HG03342 (cell line): ENCODE results near the gene SPATA21.

Experiments
- ATAC-seq: cut with Tn5 transposase; IDR thresholded peaks from one replicate; pipeline ENCODE4 v1.9.1; 2021; ENCODE audit warnings: mild to moderate bottlenecking, moderate library complexity; ENCODE audit not compliant: unreplicated experiment

SPATA21 gene

DNA sequence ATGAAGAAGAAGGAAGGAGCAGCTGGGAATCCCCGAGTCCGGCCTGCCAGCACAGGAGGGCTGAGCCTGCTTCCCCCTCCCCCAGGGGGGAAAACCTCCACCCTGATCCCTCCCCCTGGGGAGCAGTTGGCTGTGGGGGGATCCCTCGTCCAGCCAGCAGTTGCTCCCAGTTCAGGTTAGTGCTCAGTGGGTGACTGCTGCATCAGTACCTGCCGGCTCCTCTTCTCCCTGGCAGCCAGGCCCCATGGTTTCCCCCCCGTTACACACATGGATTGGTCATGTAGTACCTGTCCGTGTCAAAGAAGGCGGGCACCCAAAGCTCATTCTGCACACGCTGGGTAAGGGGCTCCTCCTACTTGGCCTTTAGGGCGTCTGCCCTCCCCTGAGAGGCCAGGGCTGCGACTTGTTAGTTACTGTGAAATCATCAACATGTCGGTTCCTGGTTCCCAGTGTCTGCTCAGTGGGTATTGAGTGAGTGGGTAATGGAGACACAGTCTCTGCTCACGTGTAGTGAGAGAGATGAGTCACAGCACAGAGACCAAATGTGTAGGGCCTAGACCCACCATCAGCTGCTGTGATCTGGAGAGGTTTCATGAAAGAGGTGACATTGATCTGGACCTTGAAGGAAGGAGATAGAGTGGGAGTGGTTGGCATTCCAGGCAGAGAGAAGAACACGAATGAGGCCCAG is 14.8 kb upstream of the SPATA21 start:
- ATAC-seq, result peak; percentile 42

DNA sequence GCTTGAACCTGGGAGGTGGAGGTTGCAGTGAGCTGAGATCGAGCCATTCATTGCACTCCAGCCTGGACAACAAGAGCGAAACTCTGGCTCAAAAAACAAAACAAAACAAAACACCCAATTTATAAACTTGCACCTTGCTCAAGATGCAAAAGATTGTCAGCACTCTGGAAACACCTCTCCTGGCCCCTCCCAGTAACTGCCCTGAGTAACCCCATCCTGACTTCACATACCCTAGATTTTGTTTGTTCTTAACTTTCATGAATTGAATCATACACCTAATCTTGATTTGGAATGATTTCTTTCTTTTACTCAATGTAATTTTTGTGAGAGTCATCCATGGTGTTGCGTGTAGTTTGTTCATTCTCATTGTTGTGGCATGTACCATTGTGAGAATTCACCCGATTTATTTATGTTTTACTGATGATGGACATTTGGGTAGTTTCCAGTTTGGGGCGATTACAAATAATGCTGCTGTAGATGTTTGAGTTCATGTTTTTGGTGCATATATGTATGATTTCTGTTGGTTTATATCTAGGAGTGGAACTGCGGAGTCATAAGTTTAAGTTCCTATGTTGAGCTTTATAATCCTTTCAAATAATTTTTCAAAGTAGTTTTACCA is 13.7 kb upstream of the SPATA21 start:
- ATAC-seq, result no peak

DNA sequence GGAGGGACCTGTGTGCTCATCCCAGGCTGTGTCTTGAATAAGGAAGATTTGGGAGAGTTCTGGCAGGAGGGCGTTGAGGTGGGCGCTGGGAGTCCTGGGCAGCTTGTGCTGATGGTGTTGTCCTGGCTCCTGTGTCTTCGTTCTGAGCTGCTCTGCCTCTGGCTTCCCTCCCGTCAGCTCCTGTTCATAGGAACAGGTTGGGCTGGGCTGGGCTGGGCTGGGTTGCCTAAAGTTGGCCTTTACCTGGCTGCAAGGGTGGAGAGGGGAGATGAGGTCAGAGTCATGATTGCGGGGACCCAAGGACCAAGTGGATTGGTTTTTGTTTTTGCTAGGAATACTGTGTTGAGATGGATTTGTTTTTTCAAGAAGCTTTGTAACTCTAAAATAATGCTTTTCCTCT is 12.4 kb upstream of the SPATA21 start:
- ATAC-seq, result no peak

DNA sequence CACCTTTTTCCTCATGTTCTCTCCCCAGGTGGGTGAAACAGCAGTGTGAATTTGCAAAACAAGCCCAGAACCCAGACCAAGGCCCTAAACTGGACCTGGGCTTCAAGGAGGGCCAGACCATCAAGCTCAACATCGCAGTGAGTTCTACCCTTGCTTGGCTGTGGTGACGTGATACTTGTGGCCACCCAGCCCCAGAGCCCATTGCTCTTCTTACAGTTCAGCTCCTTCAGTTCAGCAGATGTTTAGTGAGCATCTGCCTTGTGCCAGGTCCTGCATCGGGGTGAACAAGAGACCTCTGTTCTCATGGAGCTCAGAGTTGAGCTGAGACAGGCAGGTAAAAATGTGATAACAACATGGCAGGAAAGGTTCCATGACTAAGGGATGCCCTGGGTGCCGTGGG is 11.8 kb upstream of the SPATA21 start:
- no peak for ATAC-seq

DNA sequence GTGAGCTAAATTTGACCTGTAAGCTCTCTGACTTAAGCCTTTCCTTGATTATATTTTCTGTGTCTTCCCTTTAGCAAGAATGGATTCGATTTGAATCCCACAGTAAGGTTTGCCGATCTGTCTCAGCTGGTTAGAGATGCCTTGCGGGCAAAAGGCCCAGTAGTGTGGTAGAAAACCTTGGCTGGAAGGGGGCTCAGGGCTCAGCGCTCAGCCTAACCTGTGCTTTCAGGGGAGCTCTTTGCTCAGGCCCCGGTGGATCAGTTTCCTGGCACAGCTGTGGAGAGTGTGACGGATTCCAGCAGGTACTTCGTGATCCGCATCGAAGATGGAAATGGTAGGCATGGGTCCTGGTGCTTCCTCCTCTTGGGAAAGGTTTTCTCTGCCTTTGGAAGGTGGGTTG is 10.4 kb upstream of the SPATA21 start:
- ATAC-seq, result no peak

DNA sequence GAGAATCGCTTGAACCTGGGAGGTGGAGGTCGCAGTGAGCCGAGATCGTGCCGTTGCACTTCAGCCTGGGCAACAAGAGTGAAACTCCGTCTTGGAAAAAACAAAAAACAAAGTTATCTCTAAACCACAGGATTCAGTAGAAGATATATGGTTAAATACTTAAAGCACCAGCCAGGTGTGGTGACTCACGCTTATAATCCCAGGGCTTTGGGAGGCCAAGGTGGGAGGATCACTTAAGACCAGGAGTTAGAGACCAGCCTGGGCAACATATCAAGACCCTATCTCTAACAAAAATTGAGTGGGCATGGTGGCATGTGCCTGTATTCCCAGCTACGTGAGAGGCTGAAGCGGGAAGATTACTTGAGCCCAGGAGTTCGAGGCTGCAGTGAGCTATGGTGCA is 8.9 kb upstream of the SPATA21 start:
- no peak for ATAC-seq

DNA sequence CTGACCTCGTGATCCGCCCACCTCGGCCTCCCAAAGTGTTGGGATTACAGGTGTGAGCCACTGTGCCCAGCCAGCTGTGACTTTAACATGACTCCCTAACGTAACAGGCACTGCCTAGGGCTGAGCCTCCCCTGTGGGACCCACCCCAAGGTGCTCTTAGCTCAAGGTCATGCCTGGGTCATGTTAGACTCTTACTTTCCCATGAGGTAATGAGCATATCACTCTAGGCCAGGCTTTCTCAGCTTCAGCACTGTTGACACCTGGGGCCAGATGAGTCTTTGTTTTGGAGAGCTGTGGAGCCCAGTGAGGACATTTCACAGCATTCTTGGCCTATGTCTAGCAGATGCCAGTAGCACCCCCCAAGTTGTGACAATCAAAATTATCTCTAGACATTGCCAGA is 7.8 kb upstream of the SPATA21 start:
- ATAC-seq, result no peak

DNA sequence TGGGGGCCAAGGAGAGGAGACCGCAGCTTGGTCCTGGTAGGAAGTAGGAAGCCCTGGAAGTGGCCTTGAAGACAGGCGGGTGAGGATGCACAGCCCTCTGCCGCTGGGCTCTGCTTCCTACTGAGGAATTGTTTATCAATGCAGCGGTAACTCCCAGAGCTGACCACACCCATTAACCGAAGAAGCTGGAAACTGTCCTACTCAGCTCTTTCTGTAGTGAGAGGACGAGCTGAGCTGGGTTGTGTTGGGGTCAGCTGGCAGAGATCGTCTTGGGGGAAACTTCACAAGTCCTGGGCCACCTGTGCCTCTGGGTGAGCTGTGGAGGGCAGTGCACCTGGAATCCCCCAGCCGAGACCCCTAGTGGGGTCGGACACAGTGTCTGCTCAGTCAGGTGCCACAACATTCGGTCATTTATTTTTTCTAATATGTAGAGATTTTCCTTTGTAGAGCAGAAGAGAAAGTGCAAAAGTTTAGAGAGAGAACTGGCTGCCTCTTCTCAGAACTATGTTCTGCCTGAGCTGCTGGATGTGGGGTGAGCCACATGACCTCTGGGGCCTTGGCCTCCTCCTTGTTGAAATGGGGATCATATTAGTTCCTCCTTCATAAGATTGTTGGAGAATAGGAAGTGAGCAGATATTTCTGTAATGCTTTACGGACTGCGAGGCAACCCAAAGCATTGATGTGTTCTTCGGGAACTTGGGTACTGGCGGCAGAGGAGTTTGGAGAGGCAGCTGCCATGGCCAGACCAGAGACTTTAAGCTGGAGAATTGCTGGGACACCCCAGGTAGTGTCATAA is 6.9 kb upstream of the SPATA21 start:
- no peak for ATAC-seq

DNA sequence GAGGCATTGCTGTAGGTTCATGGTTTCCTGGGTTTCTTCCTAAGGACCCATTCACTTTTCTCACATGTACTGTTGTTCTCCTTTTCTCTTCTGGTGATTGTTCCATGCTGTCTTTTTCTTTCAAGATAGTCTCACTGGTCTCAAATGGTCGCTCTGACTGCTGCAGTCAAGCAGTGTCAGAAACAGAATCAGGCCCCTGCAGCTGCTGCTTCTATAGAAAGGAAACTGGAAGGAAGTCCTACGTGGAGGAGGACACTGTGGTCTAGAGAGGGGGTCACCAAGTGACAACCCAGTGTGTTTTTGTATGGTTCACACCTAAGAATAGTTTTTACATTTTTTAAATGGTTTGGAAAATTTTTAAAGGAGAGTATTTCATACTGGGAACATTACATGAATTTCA is 5.7 kb upstream of the SPATA21 start:
- no peak for ATAC-seq

DNA sequence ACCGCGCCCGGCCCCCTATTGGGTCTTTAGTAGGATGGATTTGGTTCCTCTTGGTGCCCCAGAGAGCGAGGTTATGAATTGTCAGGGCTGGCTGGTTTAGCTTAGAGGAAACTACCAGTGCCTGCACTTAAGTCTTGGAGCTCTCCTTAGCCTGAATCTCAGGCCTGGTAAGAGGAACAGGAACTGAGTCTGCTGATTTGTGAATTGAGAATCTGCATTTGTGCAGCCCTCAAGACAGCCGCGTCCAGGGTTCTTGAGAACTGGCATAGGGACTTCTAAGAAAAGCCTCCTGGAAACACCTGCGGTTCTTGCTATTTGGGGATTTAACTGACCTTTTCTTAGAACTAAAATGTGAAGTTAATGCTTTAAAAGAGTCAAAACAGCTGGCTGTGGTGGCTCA is 5.0 kb upstream of the SPATA21 start:
- no peak for ATAC-seq

DNA sequence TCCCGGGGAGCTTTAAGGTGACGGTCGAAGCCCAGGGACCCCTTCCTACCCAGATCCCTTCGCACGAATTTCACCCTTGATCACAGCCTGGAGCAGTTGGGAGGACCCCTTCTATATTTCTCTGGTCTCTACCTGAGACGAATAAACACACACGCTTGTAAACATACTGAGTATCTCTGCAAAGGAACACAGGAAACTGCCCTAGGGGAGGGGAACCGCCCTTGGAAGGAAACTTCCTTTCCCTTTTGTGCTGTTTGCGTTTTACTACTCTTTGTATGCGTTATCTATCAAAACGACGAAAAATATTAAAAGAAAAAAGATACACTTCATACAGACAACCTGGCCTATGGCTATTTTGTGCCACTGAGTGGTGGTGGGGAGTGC is 4.0 kb upstream of the SPATA21 start:
- no peak for ATAC-seq

DNA sequence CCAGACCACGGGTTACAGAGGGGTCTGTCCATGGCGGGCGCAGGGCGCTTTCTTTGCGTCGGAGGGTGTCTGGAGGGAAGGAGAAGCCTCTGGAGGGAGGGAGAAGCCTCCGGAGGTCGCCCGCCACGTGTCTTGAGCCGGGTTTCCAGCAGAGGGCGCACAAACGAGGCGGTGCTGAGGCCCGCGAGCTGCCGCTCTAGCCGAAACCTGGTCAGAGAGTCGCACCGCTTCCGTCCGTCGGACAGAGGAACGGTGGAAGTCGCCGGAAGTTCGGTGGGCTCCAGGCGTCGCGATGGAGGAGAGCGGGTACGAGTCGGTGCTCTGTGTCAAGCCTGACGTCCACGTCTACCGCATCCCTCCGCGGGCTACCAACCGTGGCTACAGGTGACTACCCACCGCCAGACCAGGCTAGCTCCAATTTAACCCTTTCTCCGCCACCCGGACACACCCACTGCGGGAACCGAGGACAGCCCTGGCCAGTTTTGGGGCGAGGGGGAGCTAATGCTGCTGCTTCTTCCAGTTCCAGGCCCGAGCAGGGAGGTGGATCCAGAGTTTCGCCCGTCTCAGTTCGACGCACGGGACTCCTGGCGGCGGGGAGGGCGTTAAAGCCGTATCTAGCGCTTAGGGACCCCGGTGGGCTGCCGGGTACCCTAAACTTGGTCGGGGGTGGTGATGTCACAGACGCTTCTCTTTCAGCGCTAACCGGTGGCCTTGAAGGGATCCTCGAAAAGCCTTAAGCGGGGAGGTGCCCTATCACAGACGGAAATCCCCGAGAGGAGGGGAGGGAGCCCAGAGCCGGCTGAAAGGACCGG is 3.5 kb upstream of the SPATA21 start, which contains the start of gene NECAP2:
NECAP2 (plus strand) TSS at position 255 of the 812 bp plus-strand sequence; CDS start at position 293, 38 bp downstream.
- ATAC-seq, result peak; percentile 72

DNA sequence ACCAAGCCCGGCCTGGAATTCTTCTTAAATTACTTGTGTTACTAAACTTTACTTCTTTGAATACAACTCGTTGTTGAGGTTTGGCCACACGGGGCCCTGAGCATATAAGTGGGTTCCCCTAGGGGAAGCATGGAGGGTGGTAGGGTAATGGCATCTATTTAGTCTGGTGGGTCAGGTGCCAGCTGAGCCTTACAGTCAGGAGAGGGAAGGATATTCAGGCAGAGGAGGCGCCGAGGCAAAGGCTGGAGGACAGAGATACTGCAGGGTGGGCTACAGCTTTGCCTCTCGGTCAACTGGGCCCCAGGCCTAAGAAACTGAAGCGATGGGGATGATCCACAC is 2.9 kb upstream of the SPATA21 start:
- no peak for ATAC-seq

DNA sequence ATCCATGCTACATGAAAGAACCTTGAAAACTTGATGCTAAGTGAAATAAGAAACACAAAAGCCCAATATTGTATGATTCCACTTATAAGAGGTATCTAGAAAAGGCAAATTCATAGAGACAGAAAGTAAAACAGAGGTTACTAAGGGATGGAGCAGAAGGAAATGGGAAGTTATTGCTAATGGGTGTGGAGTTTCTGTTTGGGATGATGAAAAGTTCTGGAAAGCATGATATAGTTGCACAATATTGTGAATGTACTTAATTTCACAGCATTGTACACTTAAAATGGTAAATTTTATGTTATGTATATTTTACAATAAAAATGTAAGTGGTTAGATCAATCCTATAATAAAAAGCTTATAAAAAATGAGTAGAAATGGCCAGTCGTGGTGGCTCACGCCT is 1.7 kb upstream of the SPATA21 start:
- no peak for ATAC-seq

DNA sequence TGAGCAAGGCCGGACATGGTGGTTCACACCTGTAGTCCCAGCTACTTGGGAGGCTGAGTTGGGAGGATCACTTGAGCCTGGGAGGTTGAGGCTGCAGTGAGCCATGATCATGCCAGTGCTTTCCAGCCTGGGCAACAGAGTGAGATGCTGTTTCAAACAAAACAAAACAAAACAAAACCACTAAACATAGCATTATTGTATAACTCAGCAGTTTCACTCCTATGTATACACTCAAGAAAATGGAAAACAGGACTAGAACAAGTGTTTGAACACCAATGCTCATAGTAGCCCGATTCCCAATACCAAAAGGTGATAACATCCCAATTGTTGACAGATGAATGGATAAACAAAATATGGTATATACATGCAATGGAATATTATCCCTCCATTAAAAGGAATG is 1.3 kb upstream of the SPATA21 start:
- no peak for ATAC-seq

DNA sequence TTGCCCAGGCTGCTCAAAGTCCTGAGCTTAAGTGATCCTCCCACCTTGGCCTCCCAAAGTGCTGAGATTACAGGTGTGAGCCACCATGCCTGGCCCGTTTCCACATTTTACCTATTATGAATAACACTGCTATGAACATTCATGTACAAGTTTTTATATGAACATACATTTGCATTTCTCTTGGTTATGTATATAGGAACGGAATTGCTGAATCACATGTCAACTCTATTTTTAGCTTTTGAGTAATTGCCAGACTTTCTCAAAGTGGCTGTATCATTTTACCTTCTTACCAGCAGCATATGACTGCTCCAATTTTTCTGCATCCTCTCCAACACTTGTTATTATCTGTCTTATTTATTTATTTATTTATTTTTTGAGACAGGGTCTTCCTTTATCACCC is 2.7 kb downstream of the SPATA21 start:
- ATAC-seq, result no peak

DNA sequence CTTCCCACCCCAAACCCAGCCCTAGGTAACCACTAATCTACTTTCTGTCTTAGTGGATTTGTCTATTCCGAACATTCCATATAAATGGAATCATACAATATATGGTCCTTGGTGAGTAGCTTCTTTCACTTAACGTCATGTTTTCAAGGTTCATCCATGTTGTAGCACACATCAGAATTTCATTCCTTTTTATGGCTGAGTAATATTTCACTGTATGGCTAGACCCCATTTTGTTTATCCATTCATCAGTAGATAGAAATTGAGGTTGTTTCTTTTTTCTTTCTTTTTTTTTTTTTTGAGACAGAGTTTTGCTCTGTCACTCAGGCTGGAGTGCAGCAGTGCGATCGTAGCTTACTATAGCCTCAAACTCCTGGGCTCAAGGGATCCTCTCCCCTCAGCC is 3.2 kb downstream of the SPATA21 start:
- no peak for ATAC-seq

DNA sequence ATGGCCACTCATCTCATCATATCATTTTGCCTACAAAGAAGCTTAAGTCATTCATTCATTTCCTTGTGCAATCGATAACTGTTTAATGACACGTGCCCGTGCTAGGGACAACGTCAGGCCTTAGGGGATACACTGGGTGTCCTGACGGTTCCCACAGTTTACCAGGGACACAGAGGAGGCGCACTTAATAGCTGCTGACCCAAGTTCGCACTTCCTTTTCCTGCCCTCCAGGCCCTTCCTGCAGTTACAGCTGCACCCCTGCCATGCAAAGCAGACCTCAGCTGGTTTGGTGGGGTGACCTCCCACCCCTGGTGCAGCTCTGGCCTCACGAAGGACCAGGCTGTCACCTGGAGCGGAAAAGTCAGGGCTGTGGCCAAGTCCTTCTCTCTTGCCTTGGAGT is 4.2 kb downstream of the SPATA21 start:
- no peak for ATAC-seq

DNA sequence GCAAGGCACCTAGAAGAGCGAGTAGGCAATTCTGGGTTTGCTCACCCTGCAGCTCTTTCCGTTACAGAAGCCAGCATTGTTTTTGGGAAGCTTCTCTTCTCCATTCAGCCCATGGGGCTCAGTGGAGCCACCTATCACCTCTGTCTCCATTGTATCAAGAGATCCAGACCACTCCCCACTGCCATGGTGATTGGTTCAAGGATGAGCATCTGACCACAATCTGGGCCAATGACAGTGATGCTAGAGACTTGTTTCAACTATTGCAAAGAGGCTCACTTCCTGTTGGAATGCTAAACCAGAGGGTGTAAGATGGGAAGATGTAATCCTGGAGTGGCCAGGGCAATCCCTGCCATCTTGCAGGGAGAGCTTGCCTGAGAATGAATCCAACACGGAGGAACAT is 6.6 kb downstream of the SPATA21 start:
- ATAC-seq, result no peak

DNA sequence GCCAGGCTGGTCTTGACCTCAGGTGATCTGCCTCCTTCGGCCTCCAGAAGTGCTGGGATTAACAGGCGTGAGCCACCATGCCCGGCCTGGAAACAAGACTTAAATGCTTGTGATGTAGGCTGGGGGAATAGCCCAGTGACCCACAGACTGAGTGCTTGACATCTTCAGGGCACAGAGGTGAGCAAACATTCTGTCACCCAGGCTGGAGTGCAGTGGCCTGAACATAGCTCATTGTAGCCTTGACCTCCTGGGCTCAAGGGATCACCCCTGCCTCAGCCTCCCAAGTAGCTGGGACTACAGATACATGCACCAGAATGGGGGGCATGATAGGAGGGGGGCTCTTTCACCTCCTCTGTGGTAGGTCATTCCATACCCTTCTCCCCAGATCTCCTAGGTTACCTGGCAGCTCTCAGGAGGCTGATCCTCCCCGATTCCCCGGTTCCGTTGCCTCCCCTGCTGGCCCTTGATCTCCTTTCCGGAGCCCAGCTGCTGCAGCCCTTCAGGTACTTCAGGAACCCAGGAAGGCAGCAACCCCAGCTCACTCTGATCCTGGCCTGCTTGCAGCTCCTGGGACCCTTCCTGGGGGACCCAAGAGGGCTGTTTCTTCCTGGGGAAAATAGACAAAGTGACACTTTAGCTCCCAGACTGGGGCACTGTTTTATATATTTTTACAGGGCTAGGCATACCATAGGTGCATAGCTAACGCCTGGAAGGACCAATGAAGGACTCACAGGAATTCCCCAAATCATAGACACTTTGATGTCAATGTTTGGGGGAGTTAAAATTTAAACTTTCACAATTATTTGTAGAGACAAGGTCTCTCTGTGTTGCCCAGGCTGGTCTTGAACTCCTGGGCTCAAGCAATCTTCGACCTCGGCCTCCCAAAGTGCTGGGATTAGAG is 11.8 kb downstream of the SPATA21 start:
- no peak for ATAC-seq
